ENCODE data around the gene ILF2. TPM values are rescaled to one million over a fixed set of nuclear protein-coding genes. Genes with fewer than 3 reads are reported as not detected.

The ILF2 gene
- total and polyA plus RNA-seq, 2 donors (not counting 1 experiment from before 2014, with no cell fraction given): 89.8 to 94.0 TPM

GRCh38 chr1:153630384-153630783, 40.4 kb downstream of the ILF2 start:
- H3K27ac ChIP-seq (ENCODE audit: low read length in 2 of 2): no peak overlapping the region
- H3K79me2 ChIP-seq (ENCODE audit: control insufficient read depth, insufficient read depth, low read length): peaks cover 13% of the 10 kb centered on the region
- Mint-ChIP-seq H3K27ac (no peak overlapping the region), H3K4me1 (peaks cover 35% of the 10 kb centered on the region), H3K4me3 (no peak overlapping the region), H3K9me3 (ENCODE audit: insufficient read depth) (no peaks in the 10 kb centered on the region), H3K27me3 (no peaks in the 10 kb centered on the region)
- 100% methylated on average over 6 of the region's 7 CpGs for WGBS (ENCODE audit: insufficient coverage)
- no peak overlapping the region for H3K4me3 ChIP-seq (ENCODE audit: control extremely low read depth in 1 of 5, extremely low read depth in 1 of 5, insufficient read depth in 1 of 5, low read depth in 2 of 5, low read length in 4 of 5)
- H3K4me1 ChIP-seq (ENCODE audit: control insufficient read depth in 2 of 2, insufficient read depth in 2 of 2, low read length in 2 of 2): peaks cover 13 to 42% of the 10 kb centered on the region in 2 donors
- H2AFZ ChIP-seq (ENCODE audit: insufficient read depth, low read depth, low read length, poor library complexity, severe bottlenecking): no peak overlapping the region
- CTCF ChIA-PET: interaction anchor here (1.1 kb wide), 1 partner anchor 58 kb away, joined by 3 read pairs; no protein-coding TSS in a partner anchor
- H3K9me3 ChIP-seq (ENCODE audit: control extremely low read depth in 1 of 3, control insufficient read depth in 2 of 3, insufficient read depth in 1 of 3, low read length in 2 of 3): peaks cover 0 to 7% (median 0%) of the 10 kb centered on the region in 3 donors
- DNase-seq: no peak
- no peak overlapping the region for H3K9ac ChIP-seq (ENCODE audit: low read length)
- no peak overlapping the region for H3K4me2 ChIP-seq (replicated peaks; ENCODE audit: low read depth, low read length, poor library complexity, severe bottlenecking)
- ATAC-seq (ENCODE audit: low read depth): no peak
- H4K20me1 ChIP-seq (ENCODE audit: control insufficient read depth, insufficient read depth, low read length, poor library complexity, severe bottlenecking): peaks cover under 1% of the 10 kb centered on the region
- peaks cover 0 to 4% (median 0%) of the 10 kb centered on the region in 4 experiments for H3K27me3 ChIP-seq (replicated peaks in 1 of 4; ENCODE audit: control extremely low read depth in 1 of 4, control insufficient read depth in 3 of 4, insufficient read depth in 4 of 4, low read length in 3 of 4)
- intact Hi-C loops (cut with micrococcal nuclease): loop anchor here (10.0 kb wide), 1 partner anchor 96 kb away; the partner anchor contains the start of gene S100A6
- POLR2A ChIA-PET: interaction anchor here (0.5 kb wide), 1 partner anchor 209 kb away, joined by 7 read pairs; no protein-coding TSS in a partner anchor
- no peak for TF ChIP-seq CTCF (IDR thresholded peaks at IDR 0.05)
- TF ChIP-seq EZH2 (IDR thresholded peaks at IDR 0.05; ENCODE audit: borderline replicate concordance, insufficient read depth, low read depth, low read length, poor library complexity, severe bottlenecking): no peak
- H3K36me3 ChIP-seq (replicated peaks in 1 of 2; ENCODE audit: control extremely low read depth in 1 of 2, control insufficient read depth in 1 of 2, extremely low read depth in 1 of 2, insufficient read depth in 2 of 2, low read length in 1 of 2): no peaks in the 10 kb centered on the region

GRCh38 chr1:153629971-153630370, 40.8 kb downstream of the ILF2 start:
- Histone ChIP-seq H2AFZ (ENCODE audit: insufficient read depth, low read depth, low read length, poor library complexity, severe bottlenecking) (no peak overlapping the region), H3K79me2 (ENCODE audit: control insufficient read depth, insufficient read depth, low read length) (peaks cover 8% of the 10 kb centered on the region), H4K20me1 (ENCODE audit: control insufficient read depth, insufficient read depth, low read length, poor library complexity, severe bottlenecking) (no peaks in the 10 kb centered on the region), H3K9ac (ENCODE audit: low read length) (no peak overlapping the region), H3K4me1 (ENCODE audit: control insufficient read depth in 2 of 2, insufficient read depth in 2 of 2, low read length in 2 of 2) (peaks cover 13 to 37% of the 10 kb centered on the region in 2 donors), H3K27me3 (replicated peaks in 1 of 4; ENCODE audit: control extremely low read depth in 1 of 4, control insufficient read depth in 3 of 4, insufficient read depth in 4 of 4, low read length in 3 of 4) (peaks cover 0 to 4% (median 0%) of the 10 kb centered on the region in 4 experiments), H3K4me2 (replicated peaks; ENCODE audit: low read depth, low read length, poor library complexity, severe bottlenecking) (no peak overlapping the region), H3K27ac (ENCODE audit: low read length in 2 of 2) (no peak overlapping the region), H3K36me3 (replicated peaks in 1 of 2; ENCODE audit: control extremely low read depth in 1 of 2, control insufficient read depth in 1 of 2, extremely low read depth in 1 of 2, insufficient read depth in 2 of 2, low read length in 1 of 2) (no peaks in the 10 kb centered on the region), H3K4me3 (ENCODE audit: control extremely low read depth in 1 of 5, extremely low read depth in 1 of 5, insufficient read depth in 1 of 5, low read depth in 2 of 5, low read length in 4 of 5) (no peak overlapping the region), H3K9me3 (ENCODE audit: control extremely low read depth in 1 of 3, control insufficient read depth in 2 of 3, insufficient read depth in 1 of 3, low read length in 2 of 3) (peaks cover 0 to 7% (median 0%) of the 10 kb centered on the region in 3 donors)
- Mint-ChIP-seq H3K27ac (no peak overlapping the region), H3K27me3 (no peaks in the 10 kb centered on the region), H3K9me3 (ENCODE audit: insufficient read depth) (no peaks in the 10 kb centered on the region), H3K4me1 (peaks cover 31% of the 10 kb centered on the region), H3K4me3 (no peak overlapping the region)
- CTCF ChIA-PET: interaction anchor here (1.1 to 1.3 kb wide), 3 partner anchors 58 to 120 kb away, joined by 3 read pairs; no protein-coding TSS in a partner anchor
- TF ChIP-seq EZH2 (IDR thresholded peaks at IDR 0.05; ENCODE audit: borderline replicate concordance, insufficient read depth, low read depth, low read length, poor library complexity, severe bottlenecking) (no peak), CTCF (IDR thresholded peaks at IDR 0.05) (no peak)
- ATAC-seq (ENCODE audit: low read depth) (no peak), DNase-seq (no peak)
- intact Hi-C loops (cut with micrococcal nuclease): loop anchor here (10.0 kb wide), 1 partner anchor 95 kb away; the partner anchor contains the start of gene S100A6
- no CpG with 5 or more reads among the region's 1 CpG for WGBS (ENCODE audit: insufficient coverage)
- POLR2A ChIA-PET: no interaction called here

Data from B cell (primary cell).